ENCODE measurements around the gene DMXL1.

The DMXL1 gene

GRCh38 chr5:119291056-119291455 is 220.2 kb downstream of the DMXL1 start:
- DNase-seq = no peak

GRCh38 chr5:119291877-119292276 is 221.0 kb downstream of the DMXL1 start:
- no peak for DNase-seq

- no peak for DNase-seq
Observed at GRCh38 chr5:119292701-119293515, 222.0 kb downstream of the DMXL1 start.

- DNase-seq = no peak
Observed at GRCh38 chr5:119293516-119293829, 222.6 kb downstream of the DMXL1 start.

Data from activated CD8-positive, alpha-beta memory T cell treated with anti-CD3 and anti-CD28 coated beads for 24 hours (primary cell).